ENCODE measurements around the gene GPR65.

DNA sequence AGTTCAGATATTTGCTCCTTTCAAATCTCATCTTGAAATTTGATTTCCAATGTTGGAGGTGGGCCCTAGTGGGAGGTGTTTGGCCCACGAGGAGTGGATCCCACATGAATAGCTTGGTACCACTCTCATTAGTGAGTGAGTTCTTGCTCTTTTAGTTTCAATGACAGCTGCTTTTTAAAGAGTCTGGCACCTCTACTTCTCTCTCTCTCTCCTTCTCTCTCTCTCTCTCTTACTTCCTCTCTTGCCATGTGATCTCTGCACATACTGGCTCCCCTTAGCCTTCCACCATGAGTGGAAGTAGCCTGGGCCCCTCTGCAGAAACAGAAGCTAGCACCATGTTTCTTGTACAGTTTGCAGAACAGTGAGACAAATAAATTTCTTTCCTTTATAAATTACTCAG lies 25.1 kb downstream of the GPR65 start:
- TF ChIP-seq, protein P1, sequence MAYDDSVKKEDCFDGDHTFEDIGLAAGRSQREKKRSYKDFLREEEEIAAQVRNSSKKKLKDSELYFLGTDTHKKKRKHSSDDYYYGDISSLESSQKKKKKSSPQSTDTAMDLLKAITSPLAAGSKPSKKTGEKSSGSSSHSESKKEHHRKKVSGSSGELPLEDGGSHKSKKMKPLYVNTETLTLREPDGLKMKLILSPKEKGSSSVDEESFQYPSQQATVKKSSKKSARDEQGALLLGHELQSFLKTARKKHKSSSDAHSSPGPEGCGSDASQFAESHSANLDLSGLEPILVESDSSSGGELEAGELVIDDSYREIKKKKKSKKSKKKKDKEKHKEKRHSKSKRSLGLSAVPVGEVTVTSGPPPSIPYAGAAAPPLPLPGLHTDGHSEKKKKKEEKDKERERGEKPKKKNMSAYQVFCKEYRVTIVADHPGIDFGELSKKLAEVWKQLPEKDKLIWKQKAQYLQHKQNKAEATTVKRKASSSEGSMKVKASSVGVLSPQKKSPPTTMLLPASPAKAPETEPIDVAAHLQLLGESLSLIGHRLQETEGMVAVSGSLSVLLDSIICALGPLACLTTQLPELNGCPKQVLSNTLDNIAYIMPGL (CRISPR knock-in tag; IDR thresholded peaks at IDR 0.05; ENCODE audit: borderline replicate concordance), result no peak
- TF ChIP-seq, protein P2, sequence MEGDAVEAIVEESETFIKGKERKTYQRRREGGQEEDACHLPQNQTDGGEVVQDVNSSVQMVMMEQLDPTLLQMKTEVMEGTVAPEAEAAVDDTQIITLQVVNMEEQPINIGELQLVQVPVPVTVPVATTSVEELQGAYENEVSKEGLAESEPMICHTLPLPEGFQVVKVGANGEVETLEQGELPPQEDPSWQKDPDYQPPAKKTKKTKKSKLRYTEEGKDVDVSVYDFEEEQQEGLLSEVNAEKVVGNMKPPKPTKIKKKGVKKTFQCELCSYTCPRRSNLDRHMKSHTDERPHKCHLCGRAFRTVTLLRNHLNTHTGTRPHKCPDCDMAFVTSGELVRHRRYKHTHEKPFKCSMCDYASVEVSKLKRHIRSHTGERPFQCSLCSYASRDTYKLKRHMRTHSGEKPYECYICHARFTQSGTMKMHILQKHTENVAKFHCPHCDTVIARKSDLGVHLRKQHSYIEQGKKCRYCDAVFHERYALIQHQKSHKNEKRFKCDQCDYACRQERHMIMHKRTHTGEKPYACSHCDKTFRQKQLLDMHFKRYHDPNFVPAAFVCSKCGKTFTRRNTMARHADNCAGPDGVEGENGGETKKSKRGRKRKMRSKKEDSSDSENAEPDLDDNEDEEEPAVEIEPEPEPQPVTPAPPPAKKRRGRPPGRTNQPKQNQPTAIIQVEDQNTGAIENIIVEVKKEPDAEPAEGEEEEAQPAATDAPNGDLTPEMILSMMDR (IDR thresholded peaks at IDR 0.05), result no peak
- TF ChIP-seq ZC3H11A (IDR thresholded peaks at IDR 0.05) (no peak), POLR2A (IDR thresholded peaks at IDR 0.05; ENCODE audit: low read length) (no peak), EHMT2 (IDR thresholded peaks at IDR 0.05; ENCODE audit: low read depth) (no peak), RNF2 (IDR thresholded peaks at IDR 0.05; ENCODE audit: borderline replicate concordance, low read depth) (no peak)
